HepG2 (cell line): Measurements from ENCODE around the gene RTEL1. TPM values are rescaled to one million over a fixed set of nuclear protein-coding genes. Genes with fewer than 3 reads are reported as not detected.

Source experiments
- AKAP8 ChIP-seq: sonication (generic); formaldehyde crosslinking; IDR thresholded peaks from 2 replicates; pipeline ENCODE4 v1.5.1; 2020; ENCODE audit warnings: mild to moderate bottlenecking, missing genetic modification reagents
- ARID5B ChIP-seq: IDR thresholded peaks from 2 replicates; pipeline ENCODE4 v1.4.0; 2020; ENCODE audit warnings: mild to moderate bottlenecking, missing genetic modification reagents
- BORCS8-MEF2B ChIP-seq: sonication (generic); formaldehyde crosslinking; IDR thresholded peaks from 2 replicates; pipeline ENCODE4 v1.8.0; 2022; ENCODE audit warnings: mild to moderate bottlenecking, missing genetic modification reagents
- FOXK2 ChIP-seq: fragments of 450-650 bp; IDR thresholded peaks from 2 replicates; pipeline ENCODE4 v1.6.1; 2016
- SAP130 ChIP-seq: IDR thresholded peaks from 2 replicates; pipeline ENCODE4 v1.6.1; 2016; ENCODE audit warnings: low read depth
- ZNF609 ChIP-seq: sonication (generic); formaldehyde crosslinking; IDR thresholded peaks from 2 replicates; pipeline ENCODE4 v1.4.0; 2020; ENCODE audit warnings: mild to moderate bottlenecking, missing genetic modification reagents, borderline replicate concordance
- ZNF709 ChIP-seq: sonication (generic); formaldehyde crosslinking; IDR thresholded peaks from 2 replicates; pipeline ENCODE4 v1.5.0; 2020; ENCODE audit warnings: mild to moderate bottlenecking, missing genetic modification reagents
- ZSCAN21 ChIP-seq: sonication (generic); formaldehyde crosslinking; IDR thresholded peaks from 2 replicates; pipeline ENCODE4 v1.8.0; 2022; ENCODE audit warnings: mild to moderate bottlenecking, missing genetic modification reagents, moderate library complexity, borderline replicate concordance
- polyA plus RNA-seq, 8 experiments: library from polyadenylated mRNA; depleted of rRNA in 3 of 8; stranded (reverse) in 7 of 8; unstranded in 1 of 8; fragments of >200 nt; fragmentation: Illumina TruSeq in 4 of 8; extraction: Trizol in 4 of 8; gene quantifications; 2 replicates each; pipeline versions ENCODE4 v1.2.1 to v1.2.3, GENCODE V29; 2011 to 2016; ENCODE audit warnings: low read depth in 4 of 8, missing spikeins in 1 of 8, mixed read lengths in 1 of 8; ENCODE audit not compliant: insufficient read depth in 1 of 8
- total RNA-seq, 5 experiments: library from RNA; depleted of rRNA; stranded (reverse); fragments of >200 nt; fragmentation: Illumina TruSeq; extraction: Trizol; gene quantifications; 2 replicates each; pipeline ENCODE4 v1.2.3, GENCODE V29; 2016; ENCODE audit warnings: low read depth in 1 of 5
- TF ChIP-seq, protein P1 (sequence below): sonication (generic); formaldehyde crosslinking; IDR thresholded peaks from 2 replicates; pipeline ENCODE4 v1.4.0; 2020; ENCODE audit warnings: missing genetic modification reagents
- TF ChIP-seq, protein P2 (sequence below): sonication (generic); formaldehyde crosslinking; IDR thresholded peaks from 2 replicates; pipeline ENCODE4 v1.8.1; 2023; ENCODE audit warnings: mild to moderate bottlenecking, missing genetic modification reagents, borderline replicate concordance
- TF ChIP-seq, protein P3 (sequence below): sonication (generic); formaldehyde crosslinking; IDR thresholded peaks from 2 replicates; pipeline ENCODE4 v1.4.0; 2020; ENCODE audit warnings: missing genetic modification reagents, borderline replicate concordance

Gene RTEL1
- total and polyA plus RNA-seq, 2 of the 13 experiments (the other 11 are each of a cell fraction or from before 2014, with no cell fraction given), result 21.8 to 36.4 TPM

- no peak for TF ChIP-seq ZNF609 (CRISPR knock-in tag)
- no peak for TF ChIP-seq ARID5B (CRISPR knock-in tag)
- 0 out of 2 replicates have a peak, but pooled peaks have one; percentile 7 for TF ChIP-seq BORCS8-MEF2B (CRISPR knock-in tag)
- no peak for TF ChIP-seq FOXK2
- TF ChIP-seq SAP130 (CRISPR knock-in tag), result no peak
- peak; percentile 1; the same call in 1 of the 2 replicates for TF ChIP-seq ZSCAN21 (CRISPR knock-in tag)
- TF ChIP-seq, protein P1, sequence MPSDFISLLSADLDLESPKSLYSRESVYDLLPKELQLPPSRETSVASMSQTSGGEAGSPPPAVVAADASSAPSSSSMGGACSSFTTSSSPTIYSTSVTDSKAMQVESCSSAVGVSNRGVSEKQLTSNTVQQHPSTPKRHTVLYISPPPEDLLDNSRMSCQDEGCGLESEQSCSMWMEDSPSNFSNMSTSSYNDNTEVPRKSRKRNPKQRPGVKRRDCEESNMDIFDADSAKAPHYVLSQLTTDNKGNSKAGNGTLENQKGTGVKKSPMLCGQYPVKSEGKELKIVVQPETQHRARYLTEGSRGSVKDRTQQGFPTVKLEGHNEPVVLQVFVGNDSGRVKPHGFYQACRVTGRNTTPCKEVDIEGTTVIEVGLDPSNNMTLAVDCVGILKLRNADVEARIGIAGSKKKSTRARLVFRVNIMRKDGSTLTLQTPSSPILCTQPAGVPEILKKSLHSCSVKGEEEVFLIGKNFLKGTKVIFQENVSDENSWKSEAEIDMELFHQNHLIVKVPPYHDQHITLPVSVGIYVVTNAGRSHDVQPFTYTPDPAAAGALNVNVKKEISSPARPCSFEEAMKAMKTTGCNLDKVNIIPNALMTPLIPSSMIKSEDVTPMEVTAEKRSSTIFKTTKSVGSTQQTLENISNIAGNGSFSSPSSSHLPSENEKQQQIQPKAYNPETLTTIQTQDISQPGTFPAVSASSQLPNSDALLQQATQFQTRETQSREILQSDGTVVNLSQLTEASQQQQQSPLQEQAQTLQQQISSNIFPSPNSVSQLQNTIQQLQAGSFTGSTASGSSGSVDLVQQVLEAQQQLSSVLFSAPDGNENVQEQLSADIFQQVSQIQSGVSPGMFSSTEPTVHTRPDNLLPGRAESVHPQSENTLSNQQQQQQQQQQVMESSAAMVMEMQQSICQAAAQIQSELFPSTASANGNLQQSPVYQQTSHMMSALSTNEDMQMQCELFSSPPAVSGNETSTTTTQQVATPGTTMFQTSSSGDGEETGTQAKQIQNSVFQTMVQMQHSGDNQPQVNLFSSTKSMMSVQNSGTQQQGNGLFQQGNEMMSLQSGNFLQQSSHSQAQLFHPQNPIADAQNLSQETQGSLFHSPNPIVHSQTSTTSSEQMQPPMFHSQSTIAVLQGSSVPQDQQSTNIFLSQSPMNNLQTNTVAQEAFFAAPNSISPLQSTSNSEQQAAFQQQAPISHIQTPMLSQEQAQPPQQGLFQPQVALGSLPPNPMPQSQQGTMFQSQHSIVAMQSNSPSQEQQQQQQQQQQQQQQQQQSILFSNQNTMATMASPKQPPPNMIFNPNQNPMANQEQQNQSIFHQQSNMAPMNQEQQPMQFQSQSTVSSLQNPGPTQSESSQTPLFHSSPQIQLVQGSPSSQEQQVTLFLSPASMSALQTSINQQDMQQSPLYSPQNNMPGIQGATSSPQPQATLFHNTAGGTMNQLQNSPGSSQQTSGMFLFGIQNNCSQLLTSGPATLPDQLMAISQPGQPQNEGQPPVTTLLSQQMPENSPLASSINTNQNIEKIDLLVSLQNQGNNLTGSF (CRISPR knock-in tag), result no peak
- TF ChIP-seq, protein P2, sequence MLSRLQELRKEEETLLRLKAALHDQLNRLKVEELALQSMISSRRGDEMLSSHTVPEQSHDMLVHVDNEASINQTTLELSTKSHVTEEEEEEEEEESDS, result 0 out of 2 replicates have a peak, but pooled peaks have one; percentile 56
- TF ChIP-seq AKAP8 (CRISPR knock-in tag), result peak; percentile 91; the same call in 1 of the 2 replicates
- TF ChIP-seq, protein P3, sequence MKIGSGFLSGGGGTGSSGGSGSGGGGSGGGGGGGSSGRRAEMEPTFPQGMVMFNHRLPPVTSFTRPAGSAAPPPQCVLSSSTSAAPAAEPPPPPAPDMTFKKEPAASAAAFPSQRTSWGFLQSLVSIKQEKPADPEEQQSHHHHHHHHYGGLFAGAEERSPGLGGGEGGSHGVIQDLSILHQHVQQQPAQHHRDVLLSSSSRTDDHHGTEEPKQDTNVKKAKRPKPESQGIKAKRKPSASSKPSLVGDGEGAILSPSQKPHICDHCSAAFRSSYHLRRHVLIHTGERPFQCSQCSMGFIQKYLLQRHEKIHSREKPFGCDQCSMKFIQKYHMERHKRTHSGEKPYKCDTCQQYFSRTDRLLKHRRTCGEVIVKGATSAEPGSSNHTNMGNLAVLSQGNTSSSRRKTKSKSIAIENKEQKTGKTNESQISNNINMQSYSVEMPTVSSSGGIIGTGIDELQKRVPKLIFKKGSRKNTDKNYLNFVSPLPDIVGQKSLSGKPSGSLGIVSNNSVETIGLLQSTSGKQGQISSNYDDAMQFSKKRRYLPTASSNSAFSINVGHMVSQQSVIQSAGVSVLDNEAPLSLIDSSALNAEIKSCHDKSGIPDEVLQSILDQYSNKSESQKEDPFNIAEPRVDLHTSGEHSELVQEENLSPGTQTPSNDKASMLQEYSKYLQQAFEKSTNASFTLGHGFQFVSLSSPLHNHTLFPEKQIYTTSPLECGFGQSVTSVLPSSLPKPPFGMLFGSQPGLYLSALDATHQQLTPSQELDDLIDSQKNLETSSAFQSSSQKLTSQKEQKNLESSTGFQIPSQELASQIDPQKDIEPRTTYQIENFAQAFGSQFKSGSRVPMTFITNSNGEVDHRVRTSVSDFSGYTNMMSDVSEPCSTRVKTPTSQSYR (CRISPR knock-in tag), result 0 out of 2 replicates have a peak, but pooled peaks have one; percentile 8
- TF ChIP-seq ZNF709 (CRISPR knock-in tag), result no peak
These were observed 82.0 kb downstream of the RTEL1 start (continued) for GRCh38 chr20:63740070-63740626.
